GM21737 (cell line): Measurements from ENCODE around the gene TSEN15.

Source experiments
- ATAC-seq: cut with Tn5 transposase; IDR thresholded peaks from one replicate; pipeline ENCODE4 v1.9.1; 2021; ENCODE audit warnings: mild to moderate bottlenecking, moderate library complexity; ENCODE audit not compliant: unreplicated experiment

The TSEN15 gene

GRCh38 chr1:184052194-184052559, 647 bp downstream of the TSEN15 start:
- ATAC-seq: no peak

GRCh38 chr1:184052750-184053149, 1.2 kb downstream of the TSEN15 start:
- ATAC-seq: no peak

GRCh38 chr1:184053881-184054280, 2.4 kb downstream of the TSEN15 start:
- ATAC-seq: no peak

- ATAC-seq: no peak
Observed at GRCh38 chr1:184056921-184057555, 5.5 kb downstream of the TSEN15 start.

GRCh38 chr1:184059887-184060286, 8.4 kb downstream of the TSEN15 start:
- ATAC-seq: no peak

GRCh38 chr1:184060316-184060715, 8.8 kb downstream of the TSEN15 start:
- ATAC-seq: no peak

GRCh38 chr1:184061396-184062003, 10.0 kb downstream of the TSEN15 start:
- no peak for ATAC-seq

- ATAC-seq: no peak
Observed at GRCh38 chr1:184062640-184063286, 11.2 kb downstream of the TSEN15 start.

- no peak for ATAC-seq
Observed at GRCh38 chr1:184065559-184065958, 14.0 kb downstream of the TSEN15 start.

GRCh38 chr1:184068354-184068753, 16.8 kb downstream of the TSEN15 start:
- ATAC-seq: no peak

- no peak for ATAC-seq
Observed at GRCh38 chr1:184069675-184070074, 18.1 kb downstream of the TSEN15 start.

GRCh38 chr1:184072376-184072775, 20.8 kb downstream of the TSEN15 start:
- ATAC-seq: no peak

GRCh38 chr1:184074383-184074782, 22.9 kb downstream of the TSEN15 start:
- ATAC-seq: no peak

- ATAC-seq: no peak
Observed at GRCh38 chr1:184075055-184076029, 23.8 kb downstream of the TSEN15 start.

GRCh38 chr1:184078564-184079249, 27.2 kb downstream of the TSEN15 start:
- ATAC-seq: no peak

- no peak for ATAC-seq
Observed at GRCh38 chr1:184080309-184080708, 28.8 kb downstream of the TSEN15 start.

- ATAC-seq: no peak
Observed at GRCh38 chr1:184082541-184083415, 31.2 kb downstream of the TSEN15 start.

- no peak for ATAC-seq
Observed at GRCh38 chr1:184085667-184086066, 34.1 kb downstream of the TSEN15 start.

- ATAC-seq: no peak
Observed at GRCh38 chr1:184088037-184088436, 36.5 kb downstream of the TSEN15 start.

GRCh38 chr1:184093071-184093470, 41.5 kb downstream of the TSEN15 start:
- no peak for ATAC-seq
